HepG2 (cell line): ENCODE results near the gene TMEM134. TPM values are rescaled to one million over a fixed set of nuclear protein-coding genes. Genes with fewer than 3 reads are reported as not detected.

ENCODE experiments used
- DZIP1 ChIP-seq: sonication (generic); formaldehyde crosslinking; IDR thresholded peaks from 2 replicates; pipeline ENCODE4 v1.5.0; 2020; ENCODE audit warnings: mild to moderate bottlenecking, missing genetic modification reagents
- EHMT2 ChIP-seq: fragments of 200-600 bp; sonication (generic); IDR thresholded peaks from 2 replicates; pipeline ENCODE4 v1.7.0; 2017; ENCODE audit warnings: antibody characterized with exemption, low read depth, low read length, borderline replicate concordance
- FOXJ3 ChIP-seq: sonication (generic); formaldehyde crosslinking; IDR thresholded peaks from 2 replicates; pipeline ENCODE4 v1.4.0; 2020; ENCODE audit warnings: missing genetic modification reagents, mild to moderate bottlenecking, borderline replicate concordance
- FOXO4 ChIP-seq: sonication (generic); formaldehyde crosslinking; conservative IDR thresholded peaks from 2 replicates; pipeline ENCODE4 v1.8.1; 2023; ENCODE audit warnings: missing genetic modification reagents
- HIC2 ChIP-seq: sonication (generic); formaldehyde crosslinking; IDR thresholded peaks from 2 replicates; pipeline ENCODE4 v1.9.0; 2022; ENCODE audit warnings: low read depth, missing genetic modification reagents
- HMGXB3 ChIP-seq: sonication (generic); formaldehyde crosslinking; IDR thresholded peaks from 2 replicates; pipeline ENCODE4 v1.4.0; 2020; ENCODE audit warnings: missing genetic modification reagents, borderline replicate concordance
- HOXA9 ChIP-seq: sonication (generic); formaldehyde crosslinking; IDR thresholded peaks from 2 replicates; pipeline ENCODE4 v1.8.1; 2022; ENCODE audit warnings: missing genetic modification reagents, mild to moderate bottlenecking, moderate library complexity, borderline replicate concordance
- KDM5A ChIP-seq: fragments of 200-600 bp; sonication (generic); IDR thresholded peaks from 2 replicates; pipeline ENCODE4 v1.7.0; 2018; ENCODE audit warnings: antibody characterized with exemption, mild to moderate bottlenecking, low read length, borderline replicate concordance
- LBX2 ChIP-seq: sonication (generic); formaldehyde crosslinking; IDR thresholded peaks from 2 replicates; pipeline ENCODE4 v1.5.0; 2020; ENCODE audit warnings: missing genetic modification reagents, mild to moderate bottlenecking, borderline replicate concordance
- NR2F1 ChIP-seq, 2 experiments: fragments of 450-650 bp in 1 of 2; formaldehyde crosslinking in 1 of 2; IDR thresholded peaks; 2 replicates each; pipeline versions ENCODE4 v1.5.0 to v1.6.1; 2016 to 2020; ENCODE audit warnings: mild to moderate bottlenecking in 1 of 2, missing compliant biosample characterization in 1 of 2, missing genetic modification reagents in 1 of 2, moderate library complexity in 1 of 2
- RAD51 ChIP-seq: fragments of 450-650 bp; IDR thresholded peaks from 2 replicates; pipeline ENCODE4 v1.6.1; 2016; ENCODE audit warnings: borderline replicate concordance
- SP1 ChIP-seq, 2 experiments: fragments of 450-650 bp in 1 of 2; sonication (generic) in 1 of 2; formaldehyde crosslinking in 1 of 2; IDR thresholded peaks; 2 replicates each; pipeline versions ENCODE4 v1.4.0 to v1.6.1; 2016 to 2020; ENCODE audit warnings: missing genetic modification reagents in 1 of 2
- TOPORS ChIP-seq: sonication (generic); formaldehyde crosslinking; IDR thresholded peaks from 2 replicates; pipeline ENCODE4 v1.8.0; 2023; ENCODE audit warnings: mild to moderate bottlenecking, missing genetic modification reagents
- ZNF274 ChIP-seq: sonication (generic); formaldehyde crosslinking; IDR thresholded peaks from 2 replicates; pipeline ENCODE4 v1.5.1; 2020; ENCODE audit warnings: mild to moderate bottlenecking, missing genetic modification reagents
- ZNF343 ChIP-seq: sonication (generic); formaldehyde crosslinking; IDR thresholded peaks from 2 replicates; pipeline ENCODE4 v1.4.0; 2020; ENCODE audit warnings: mild to moderate bottlenecking, missing genetic modification reagents
- ZNF746 ChIP-seq: sonication (generic); formaldehyde crosslinking; IDR thresholded peaks from 2 replicates; pipeline ENCODE4 v1.8.0; 2022; ENCODE audit warnings: mild to moderate bottlenecking, missing genetic modification reagents
- polyA plus RNA-seq, 8 experiments: library from polyadenylated mRNA; depleted of rRNA in 3 of 8; stranded (reverse) in 7 of 8; unstranded in 1 of 8; fragments of >200 nt; fragmentation: Illumina TruSeq in 4 of 8; extraction: Trizol in 4 of 8; gene quantifications; 2 replicates each; pipeline versions ENCODE4 v1.2.1 to v1.2.3, GENCODE V29; 2011 to 2016; ENCODE audit warnings: low read depth in 4 of 8, missing spikeins in 1 of 8, mixed read lengths in 1 of 8; ENCODE audit not compliant: insufficient read depth in 1 of 8
- total RNA-seq, 5 experiments: library from RNA; depleted of rRNA; stranded (reverse); fragments of >200 nt; fragmentation: Illumina TruSeq; extraction: Trizol; gene quantifications; 2 replicates each; pipeline ENCODE4 v1.2.3, GENCODE V29; 2016; ENCODE audit warnings: low read depth in 1 of 5

Gene TMEM134
- total and polyA plus RNA-seq, 2 of the 13 experiments (the other 11 are each of a cell fraction or from before 2014, with no cell fraction given), result 6.9 to 26.9 TPM

- TF ChIP-seq HMGXB3 (peak; percentile 98), HIC2 (peak; percentile 53), FOXO4 (CRISPR knock-in tag) (peak; percentile 99), ZNF746 (peak; percentile 94), EHMT2 (peak; percentile 38; the same call in 1 of the 2 replicates), TOPORS (CRISPR knock-in tag) (peak; percentile 99), ZNF274 (CRISPR knock-in tag) (peak; percentile 99), HOXA9 (CRISPR knock-in tag) (peak; percentile 53; the same call in 1 of the 2 replicates), NR2F1 (CRISPR knock-in tag; IDR thresholded peaks at IDR 0.05) (no peak), RAD51 (no peak), SP1 (IDR thresholded peaks at IDR 0.05) (no peak), SP1 (CRISPR knock-in tag; IDR thresholded peaks at IDR 0.05) (peak; percentile 64), ZNF343 (CRISPR knock-in tag) (peak; percentile 97), KDM5A (peak; percentile 73), FOXJ3 (CRISPR knock-in tag) (no peak), DZIP1 (peak; percentile 96), LBX2 (CRISPR knock-in tag) (peak; percentile 98; the same call in 1 of the 2 replicates)
Measured at GRCh38 chr11:67482827-67483798, 14.1 kb upstream of the TMEM134 start, which contains the start of gene AIP (continued).
